ENCODE data around the gene MKRN1.

DNA sequence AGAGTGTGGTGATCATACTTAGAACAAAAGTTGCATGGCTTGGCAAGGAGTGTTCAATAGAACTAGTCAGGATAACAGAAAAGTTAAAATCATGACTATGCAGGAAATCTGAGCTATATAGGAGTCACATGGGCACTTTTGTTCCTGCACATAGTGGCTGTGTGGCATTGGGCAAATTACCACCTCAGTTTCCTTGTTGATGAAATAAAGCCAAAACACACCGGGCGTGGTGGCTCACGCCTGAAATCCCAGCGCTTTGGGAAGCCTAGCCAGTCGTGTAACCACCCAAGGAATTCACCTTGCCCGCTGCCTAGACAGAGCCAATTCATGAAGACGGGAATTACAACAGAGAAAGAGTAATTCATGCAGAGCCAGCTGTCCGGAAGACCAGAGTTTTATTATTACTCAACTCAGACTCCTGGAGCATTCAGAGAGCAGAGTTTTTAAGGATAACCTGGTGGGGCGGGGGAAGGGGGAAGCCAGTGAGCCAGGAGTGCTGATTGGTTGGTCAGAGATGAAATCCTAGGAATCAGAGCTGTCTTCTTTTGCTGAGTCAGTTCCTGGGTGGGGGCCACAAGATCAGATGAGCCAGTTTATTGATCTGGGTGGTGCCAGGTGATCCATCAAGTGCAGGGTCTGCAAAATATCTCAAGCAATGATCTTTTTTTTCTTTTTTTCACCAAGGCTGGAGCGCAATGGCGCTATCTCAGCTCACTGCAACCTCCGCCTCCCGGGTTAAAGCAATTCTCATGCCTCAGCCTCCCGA lies 6.4 kb upstream of the MKRN1 start:
- TF ChIP-seq, protein P1, sequence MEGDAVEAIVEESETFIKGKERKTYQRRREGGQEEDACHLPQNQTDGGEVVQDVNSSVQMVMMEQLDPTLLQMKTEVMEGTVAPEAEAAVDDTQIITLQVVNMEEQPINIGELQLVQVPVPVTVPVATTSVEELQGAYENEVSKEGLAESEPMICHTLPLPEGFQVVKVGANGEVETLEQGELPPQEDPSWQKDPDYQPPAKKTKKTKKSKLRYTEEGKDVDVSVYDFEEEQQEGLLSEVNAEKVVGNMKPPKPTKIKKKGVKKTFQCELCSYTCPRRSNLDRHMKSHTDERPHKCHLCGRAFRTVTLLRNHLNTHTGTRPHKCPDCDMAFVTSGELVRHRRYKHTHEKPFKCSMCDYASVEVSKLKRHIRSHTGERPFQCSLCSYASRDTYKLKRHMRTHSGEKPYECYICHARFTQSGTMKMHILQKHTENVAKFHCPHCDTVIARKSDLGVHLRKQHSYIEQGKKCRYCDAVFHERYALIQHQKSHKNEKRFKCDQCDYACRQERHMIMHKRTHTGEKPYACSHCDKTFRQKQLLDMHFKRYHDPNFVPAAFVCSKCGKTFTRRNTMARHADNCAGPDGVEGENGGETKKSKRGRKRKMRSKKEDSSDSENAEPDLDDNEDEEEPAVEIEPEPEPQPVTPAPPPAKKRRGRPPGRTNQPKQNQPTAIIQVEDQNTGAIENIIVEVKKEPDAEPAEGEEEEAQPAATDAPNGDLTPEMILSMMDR (IDR thresholded peaks at IDR 0.05), result no peak
- no peak for TF ChIP-seq POLR2A (IDR thresholded peaks at IDR 0.05)

Measured in thyroid gland (tissue), 4 donors.